HEK293 (cell line): ENCODE data around the gene TEC.
A peak's percentile ranks its signal among the peaks of the same experiment; 100 is the strongest.

Experiments
- CTCF ChIA-PET: fragments of 350-600 bp; formaldehyde crosslinking; extraction: SDS; loops from one replicate; lab custom pipeline; 2021; ENCODE audit warnings: antibody characterized with exemption; lab: Yijun Ruan, JAX
- POLR2A ChIA-PET: fragments of 300-600 bp; formaldehyde crosslinking; extraction: SDS; loops from one replicate; lab custom pipeline; 2020; ENCODE audit warnings: antibody characterized with exemption, inconsistent platforms; lab: Yijun Ruan, JAX
- H3K27ac ChIP-seq: fragments of 200-500 bp; sonication (Bioruptor generic); 2 replicates; pipeline ENCODE4 v1.5.1; 2014; ENCODE audit warnings: low read depth, low read length, control low read depth, inconsistent platforms; ENCODE audit errors: extremely low read depth
- H3K36me3 ChIP-seq, 2 experiments: fragments of 200-500 bp in 1 of 2; sonication (Bioruptor generic) in 1 of 2; 1 replicate in 1 of 2; 2 replicates in 1 of 2; pipeline ENCODE4 v1.5.1; 2014 to 2017; ENCODE audit warnings: inconsistent platforms in 2 of 2, low read length in 2 of 2; ENCODE audit not compliant: control insufficient read depth in 2 of 2, insufficient read depth in 1 of 2
- H3K4me1 ChIP-seq: fragments of 200-500 bp; sonication (Bioruptor generic); 2 replicates; pipeline ENCODE4 v1.5.1; 2014; ENCODE audit warnings: mild to moderate bottlenecking, low read length, inconsistent platforms; ENCODE audit not compliant: control insufficient read depth, insufficient read depth
- H3K4me3 ChIP-seq: 2 replicates; pipeline ENCODE4 v1.5.1; 2011; ENCODE audit warnings: low read depth, mild to moderate bottlenecking, control low read depth, low read length, moderate library complexity
- H3K9me3 ChIP-seq: fragments of 200-500 bp; sonication (Bioruptor generic); 2 replicates; pipeline ENCODE4 v1.5.1; 2014; ENCODE audit warnings: low read depth, low read length, inconsistent platforms; ENCODE audit not compliant: control insufficient read depth, insufficient read depth
- BCL11B ChIP-seq: fragments of 450-650 bp; formaldehyde crosslinking; IDR thresholded peaks from 2 replicates; pipeline ENCODE4 v1.5.1; 2016; ENCODE audit warnings: low read depth, missing biosample characterization, missing genetic modification characterization
- BCL6B ChIP-seq: fragments of 450-650 bp; formaldehyde crosslinking; IDR thresholded peaks from 2 replicates; pipeline ENCODE4 v1.5.1; 2017; ENCODE audit warnings: missing biosample characterization, missing genetic modification characterization
- REPIN1 ChIP-seq: fragments of 450-650 bp; formaldehyde crosslinking; IDR thresholded peaks from 2 replicates; pipeline ENCODE4 v1.5.1; 2017; ENCODE audit warnings: missing biosample characterization, missing genetic modification characterization, low read depth
- REST ChIP-seq: fragments of 450-650 bp; formaldehyde crosslinking; IDR thresholded peaks from 2 replicates; pipeline ENCODE4 v1.5.1; 2016; ENCODE audit warnings: missing biosample characterization, missing genetic modification characterization
- SP2 ChIP-seq: fragments of 450-650 bp; formaldehyde crosslinking; IDR thresholded peaks from 2 replicates; pipeline ENCODE4 v1.5.1; 2016; ENCODE audit warnings: missing biosample characterization, missing genetic modification characterization
- WT1 ChIP-seq: fragments of 450-650 bp; formaldehyde crosslinking; IDR thresholded peaks from 2 replicates; pipeline ENCODE4 v1.5.1; 2016; ENCODE audit warnings: missing biosample characterization, missing genetic modification characterization
- ZBTB1 ChIP-seq: fragments of 450-650 bp; formaldehyde crosslinking; IDR thresholded peaks from 2 replicates; pipeline ENCODE4 v1.5.1; 2016; ENCODE audit warnings: missing biosample characterization, missing genetic modification characterization
- ZBTB21 ChIP-seq: fragments of 450-650 bp; formaldehyde crosslinking; IDR thresholded peaks from 2 replicates; pipeline ENCODE4 v1.5.1; 2017; ENCODE audit warnings: missing biosample characterization, missing genetic modification characterization
- ZBTB7A ChIP-seq: fragments of 450-650 bp; formaldehyde crosslinking; IDR thresholded peaks from 2 replicates; pipeline ENCODE4 v1.5.1; 2016; ENCODE audit warnings: low read depth, missing biosample characterization, missing genetic modification characterization
- ZNF266 ChIP-seq: fragments of 450-650 bp; formaldehyde crosslinking; IDR thresholded peaks from 2 replicates; pipeline ENCODE4 v1.5.1; 2016; ENCODE audit warnings: missing biosample characterization, missing genetic modification characterization, low read depth
- TF ChIP-seq, protein P1 (sequence below): fragments of 450-650 bp; formaldehyde crosslinking; IDR thresholded peaks from 2 replicates; pipeline ENCODE4 v1.5.1; 2016; ENCODE audit warnings: missing biosample characterization, missing genetic modification characterization
- TF ChIP-seq, protein P2 (sequence below): fragments of 450-650 bp; formaldehyde crosslinking; IDR thresholded peaks from 2 replicates; pipeline ENCODE4 v1.5.1; 2016; ENCODE audit warnings: missing biosample characterization, missing genetic modification characterization

Gene TEC

DNA sequence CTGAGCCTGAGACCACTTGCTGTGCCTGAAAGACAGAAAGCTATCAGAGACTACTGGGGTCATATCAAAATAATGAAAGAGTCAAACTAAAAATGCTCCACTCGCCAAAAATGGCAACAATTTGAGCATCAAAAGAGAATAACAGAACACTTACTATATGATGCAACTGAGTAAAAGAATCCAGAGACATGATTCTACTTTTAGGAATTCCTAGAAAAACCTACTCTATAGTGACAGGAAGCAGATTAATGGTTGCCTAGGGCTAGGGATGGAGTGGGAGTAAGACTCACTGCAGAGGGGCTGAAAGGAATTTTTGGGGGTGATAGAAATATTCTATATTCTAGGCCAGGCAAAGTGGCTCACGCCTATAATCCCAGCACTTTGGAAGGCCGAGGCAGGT lies 42.3 kb upstream of the TEC start:
- no peak overlapping the region for H3K27ac ChIP-seq
- no peaks in the 10 kb centered on the region for H3K9me3 ChIP-seq
- ChIA-PET POLR2A (no interaction called here), CTCF (interaction anchor here (0.9 kb wide), 1 partner anchor 9 kb away, joined by 3 read pairs; no protein-coding TSS in a partner anchor)
- no peak overlapping the region for H3K4me3 ChIP-seq
- H3K4me1 ChIP-seq: no peaks in the 10 kb centered on the region
- H3K36me3 ChIP-seq: no peaks in the 10 kb centered on the region
- TF ChIP-seq BCL6B (tag by site-specific recombination): peak; percentile 89; the same call in 1 of the 2 replicates
- TF ChIP-seq ZBTB7A (tag by site-specific recombination): no peak
- TF ChIP-seq, all 188 proteins: peak for 1

- H3K9me3 ChIP-seq: no peaks in the 10 kb centered on the region
- no peaks in the 10 kb centered on the region for H3K4me1 ChIP-seq
- TF ChIP-seq ZBTB1 (tag by site-specific recombination) (no peak), ZNF266 (tag by site-specific recombination) (no peak), REPIN1 (no peak), BCL11B (tag by site-specific recombination) (no peak), SP2 (tag by site-specific recombination) (no peak), WT1 (no peak), ZBTB21 (tag by site-specific recombination) (no peak)
- CTCF ChIA-PET: interaction anchor here (0.5 to 2.3 kb wide), 2 partner anchors 168 to 238 kb away, joined by 3 to 8 read pairs; no protein-coding TSS in a partner anchor
- H3K4me3 ChIP-seq: no peak overlapping the region
- POLR2A ChIA-PET: no interaction called here
- no peaks in the 10 kb centered on the region for H3K36me3 ChIP-seq
- no peak overlapping the region for H3K27ac ChIP-seq
Measured at GRCh38 chr4:48308901-48309300, 39.3 kb upstream of the TEC start.

- CTCF ChIA-PET: no interaction called here
Measured at GRCh38 chr4:48307528-48307927, 37.9 kb upstream of the TEC start.

More at GRCh38 chr4:48307528-48307927, 37.9 kb upstream of the TEC start:
- H3K4me3 ChIP-seq: no peak overlapping the region
- H3K4me1 ChIP-seq: no peaks in the 10 kb centered on the region
- no peak overlapping the region for H3K27ac ChIP-seq
- POLR2A ChIA-PET: no interaction called here
- no peaks in the 10 kb centered on the region for H3K9me3 ChIP-seq
- TF ChIP-seq, protein P1, sequence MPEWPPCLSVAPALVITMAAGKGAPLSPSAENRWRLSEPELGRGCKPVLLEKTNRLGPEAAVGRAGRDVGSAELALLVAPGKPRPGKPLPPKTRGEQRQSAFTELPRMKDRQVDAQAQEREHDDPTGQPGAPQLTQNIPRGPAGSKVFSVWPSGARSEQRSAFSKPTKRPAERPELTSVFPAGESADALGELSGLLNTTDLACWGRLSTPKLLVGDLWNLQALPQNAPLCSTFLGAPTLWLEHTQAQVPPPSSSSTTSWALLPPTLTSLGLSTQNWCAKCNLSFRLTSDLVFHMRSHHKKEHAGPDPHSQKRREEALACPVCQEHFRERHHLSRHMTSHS (tag by site-specific recombination): no peak
- TF ChIP-seq, protein P2, sequence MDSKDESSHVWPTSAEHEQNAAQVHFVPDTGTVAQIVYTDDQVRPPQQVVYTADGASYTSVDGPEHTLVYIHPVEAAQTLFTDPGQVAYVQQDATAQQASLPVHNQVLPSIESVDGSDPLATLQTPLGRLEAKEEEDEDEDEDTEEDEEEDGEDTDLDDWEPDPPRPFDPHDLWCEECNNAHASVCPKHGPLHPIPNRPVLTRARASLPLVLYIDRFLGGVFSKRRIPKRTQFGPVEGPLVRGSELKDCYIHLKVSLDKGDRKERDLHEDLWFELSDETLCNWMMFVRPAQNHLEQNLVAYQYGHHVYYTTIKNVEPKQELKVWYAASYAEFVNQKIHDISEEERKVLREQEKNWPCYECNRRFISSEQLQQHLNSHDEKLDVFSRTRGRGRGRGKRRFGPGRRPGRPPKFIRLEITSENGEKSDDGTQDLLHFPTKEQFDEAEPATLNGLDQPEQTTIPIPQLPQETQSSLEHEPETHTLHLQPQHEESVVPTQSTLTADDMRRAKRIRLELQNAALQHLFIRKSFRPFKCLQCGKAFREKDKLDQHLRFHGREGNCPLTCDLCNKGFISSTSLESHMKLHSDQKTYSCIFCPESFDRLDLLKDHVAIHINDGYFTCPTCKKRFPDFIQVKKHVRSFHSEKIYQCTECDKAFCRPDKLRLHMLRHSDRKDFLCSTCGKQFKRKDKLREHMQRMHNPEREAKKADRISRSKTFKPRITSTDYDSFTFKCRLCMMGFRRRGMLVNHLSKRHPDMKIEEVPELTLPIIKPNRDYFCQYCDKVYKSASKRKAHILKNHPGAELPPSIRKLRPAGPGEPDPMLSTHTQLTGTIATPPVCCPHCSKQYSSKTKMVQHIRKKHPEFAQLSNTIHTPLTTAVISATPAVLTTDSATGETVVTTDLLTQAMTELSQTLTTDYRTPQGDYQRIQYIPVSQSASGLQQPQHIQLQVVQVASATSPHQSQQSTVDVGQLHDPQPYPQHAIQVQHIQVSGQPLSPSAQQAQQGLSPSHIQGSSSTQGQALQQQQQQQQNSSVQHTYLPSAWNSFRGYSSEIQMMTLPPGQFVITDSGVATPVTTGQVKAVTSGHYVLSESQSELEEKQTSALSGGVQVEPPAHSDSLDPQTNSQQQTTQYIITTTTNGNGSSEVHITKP (tag by site-specific recombination): no peak
- no peak for TF ChIP-seq REST (tag by site-specific recombination)
- TF ChIP-seq, all 188 proteins: peak for 0
- H3K36me3 ChIP-seq: no peaks in the 10 kb centered on the region
